MG63 (cell line): Measurements from ENCODE around the gene HAO1. TPM values are rescaled to one million over a fixed set of nuclear protein-coding genes. Genes with fewer than 3 reads are reported as not detected.
"Not testable (repeated sequence)": the region's sequence is repeated elsewhere in the genome, so short reads cannot be mapped to it uniquely, and the experiment has no call there.

Experiments
- DNase-seq: peaks from one replicate; pipeline ENCODE4 v3.0.0-alpha.2; 2020
- H3K27me3 ChIP-seq: fragments of 250-450 bp; sonication (Bioruptor Pico); 2 replicates; pipeline ENCODE4 v1.5.1; 2020; ENCODE audit warnings: mild to moderate bottlenecking, moderate library complexity
- H3K36me3 ChIP-seq: fragments of 250-450 bp; sonication (Bioruptor Pico); 2 replicates; pipeline ENCODE4 v1.5.1; 2020; ENCODE audit warnings: mild to moderate bottlenecking, moderate library complexity
- H3K4me3 ChIP-seq: fragments of 250-450 bp; sonication (Bioruptor Pico); 2 replicates; pipeline ENCODE4 v1.5.1; 2020; ENCODE audit warnings: mild to moderate bottlenecking, moderate library complexity
- H3K9me3 ChIP-seq: fragments of 250-450 bp; sonication (Bioruptor Pico); 2 replicates; pipeline ENCODE4 v1.5.1; 2020; ENCODE audit warnings: mild to moderate bottlenecking, moderate library complexity
- total RNA-seq: library from RNA; depleted of rRNA; stranded (reverse); fragments of >200 nt; shearing (Covaris generic); gene quantifications from 2 replicates; pipeline ENCODE4 v1.2.3, GENCODE V29; 2014; ENCODE audit warnings: low replicate concordance; rRNA removed

HAO1 gene
- not detected in 2 replicates for total RNA-seq

GRCh38 chr20:7940341-7940740 is at the start of gene HAO1:
TSS of gene HAO1 (minus strand) at chr20:7940458. CDS start at chr20:7940422, 36 bp downstream.
- no peak within 1 kb of the TSS for H3K4me3 ChIP-seq
- H3K27me3 ChIP-seq: peaks cover 3% of the 10 kb centered on the region; the same call in 1 of the 2 replicates
- H3K36me3 ChIP-seq: no peaks in the 10 kb centered on the region
- no peak for DNase-seq
- no peaks in the 10 kb centered on the region for H3K9me3 ChIP-seq

- H3K36me3 ChIP-seq: peaks cover 14% of the 10 kb centered on the region
- H3K4me3 ChIP-seq: no peak overlapping the region
- no peaks in the 10 kb centered on the region for H3K27me3 ChIP-seq
- no peak for DNase-seq
- H3K9me3 ChIP-seq: peaks cover 6% of the 10 kb centered on the region
Measured at GRCh38 chr20:7989379-7989778, 49.1 kb upstream of the HAO1 start.

GRCh38 chr20:7985916-7986315 is 45.7 kb upstream of the HAO1 start:
- H3K9me3 ChIP-seq: no peaks in the 10 kb centered on the region
- H3K27me3 ChIP-seq: no peaks in the 10 kb centered on the region
- DNase-seq: no peak
- H3K4me3 ChIP-seq: no peak overlapping the region
- peaks cover 9% of the 10 kb centered on the region for H3K36me3 ChIP-seq

- H3K4me3 ChIP-seq: no peak overlapping the region
- H3K36me3 ChIP-seq: peaks cover 8% of the 10 kb centered on the region
- no peak for DNase-seq
- no peaks in the 10 kb centered on the region for H3K27me3 ChIP-seq
- H3K9me3 ChIP-seq: no peaks in the 10 kb centered on the region
Measured at GRCh38 chr20:7984192-7984591, 43.9 kb upstream of the HAO1 start.

GRCh38 chr20:7981374-7981773 is 41.1 kb upstream of the HAO1 start:
- peaks cover 8% of the 10 kb centered on the region for H3K36me3 ChIP-seq
- no peaks in the 10 kb centered on the region for H3K9me3 ChIP-seq
- no peak for DNase-seq
- no peak overlapping the region for H3K4me3 ChIP-seq
- no peaks in the 10 kb centered on the region for H3K27me3 ChIP-seq

GRCh38 chr20:7980332-7981046 is 40.2 kb upstream of the HAO1 start:
- Histone ChIP-seq H3K9me3 (no peaks in the 10 kb centered on the region), H3K27me3 (no peaks in the 10 kb centered on the region), H3K36me3 (peaks cover 8% of the 10 kb centered on the region), H3K4me3 (no peak overlapping the region)
- DNase-seq: no peak

GRCh38 chr20:7977709-7978108 is 37.5 kb upstream of the HAO1 start:
- no peaks in the 10 kb centered on the region for H3K9me3 ChIP-seq
- H3K4me3 ChIP-seq: no peak overlapping the region
- no peaks in the 10 kb centered on the region for H3K27me3 ChIP-seq
- peaks cover 8% of the 10 kb centered on the region; the same call in 1 of the 2 replicates for H3K36me3 ChIP-seq
- DNase-seq: no peak

- no peak for DNase-seq
- H3K9me3 ChIP-seq: no peaks in the 10 kb centered on the region
Measured at GRCh38 chr20:7975851-7976414, 35.7 kb upstream of the HAO1 start.

GRCh38 chr20:7974785-7975435 is 34.7 kb upstream of the HAO1 start:
- Histone ChIP-seq H3K27me3 (no peaks in the 10 kb centered on the region), H3K36me3 (no peaks in the 10 kb centered on the region), H3K4me3 (no peak overlapping the region), H3K9me3 (no peaks in the 10 kb centered on the region)
- DNase-seq: no peak

More at GRCh38 chr20:7975851-7976414, 35.7 kb upstream of the HAO1 start:
- Histone ChIP-seq H3K27me3 (no peaks in the 10 kb centered on the region), H3K36me3 (peaks cover under 1% of the 10 kb centered on the region; the same call in 1 of the 2 replicates), H3K4me3 (no peak overlapping the region)

- Histone ChIP-seq H3K4me3 (no peak overlapping the region), H3K9me3 (no peaks in the 10 kb centered on the region), H3K36me3 (no peaks in the 10 kb centered on the region), H3K27me3 (no peaks in the 10 kb centered on the region)
- peak; percentile 66 for DNase-seq
Measured at GRCh38 chr20:7971536-7972280, 31.4 kb upstream of the HAO1 start.

GRCh38 chr20:7967199-7967844 is 27.1 kb upstream of the HAO1 start:
- H3K36me3 ChIP-seq: no peaks in the 10 kb centered on the region
- peak; percentile 87 for DNase-seq
- H3K4me3 ChIP-seq: no peak overlapping the region
- no peaks in the 10 kb centered on the region for H3K9me3 ChIP-seq
- no peaks in the 10 kb centered on the region for H3K27me3 ChIP-seq

- H3K9me3 ChIP-seq: no peaks in the 10 kb centered on the region
- no peak overlapping the region for H3K4me3 ChIP-seq
- no peaks in the 10 kb centered on the region for H3K27me3 ChIP-seq
- no peaks in the 10 kb centered on the region for H3K36me3 ChIP-seq
- DNase-seq: no peak
Measured at GRCh38 chr20:7966176-7966575, 25.9 kb upstream of the HAO1 start.

GRCh38 chr20:7959484-7959883 is 19.2 kb upstream of the HAO1 start:
- Histone ChIP-seq H3K36me3 (no peaks in the 10 kb centered on the region), H3K9me3 (peaks cover 9% of the 10 kb centered on the region), H3K4me3 (no peak overlapping the region), H3K27me3 (no peaks in the 10 kb centered on the region)
- no peak for DNase-seq

- H3K9me3 ChIP-seq, H3K27me3 ChIP-seq, DNase-seq, H3K4me3 ChIP-seq, H3K36me3 ChIP-seq: not testable (repeated sequence)
Measured at GRCh38 chr20:7956561-7956960, 16.3 kb upstream of the HAO1 start.

- no peak overlapping the region for H3K4me3 ChIP-seq
- no peak for DNase-seq
- no peaks in the 10 kb centered on the region for H3K36me3 ChIP-seq
- H3K27me3 ChIP-seq: peaks cover 5% of the 10 kb centered on the region; the same call in 1 of the 2 replicates
- H3K9me3 ChIP-seq: peaks cover 9% of the 10 kb centered on the region
Measured at GRCh38 chr20:7950387-7950786, 10.1 kb upstream of the HAO1 start.

GRCh38 chr20:7943891-7944290 is 3.6 kb upstream of the HAO1 start:
- Histone ChIP-seq H3K9me3 (peaks cover 7% of the 10 kb centered on the region), H3K27me3 (no peaks in the 10 kb centered on the region; the same call in 1 of the 2 replicates), H3K4me3 (no peak overlapping the region), H3K36me3 (no peaks in the 10 kb centered on the region)
- DNase-seq: no peak
